Ishikawa (cell line): ENCODE data around the gene NR2F1.

Experiments
- CEBPB ChIP-seq: IDR thresholded peaks from 2 replicates; pipeline ENCODE4 v1.6.1; 2012
- CREB1 ChIP-seq: IDR thresholded peaks from 2 replicates; pipeline ENCODE4 v1.6.1; 2012; ENCODE audit warnings: low read depth
- EP300 ChIP-seq: IDR thresholded peaks from 2 replicates; pipeline ENCODE4 v1.6.1; 2012; ENCODE audit warnings: borderline replicate concordance
- FOXM1 ChIP-seq: IDR thresholded peaks from 2 replicates; pipeline ENCODE4 v1.6.1; 2012; ENCODE audit warnings: low read depth, borderline replicate concordance
- MAX ChIP-seq: IDR thresholded peaks from 2 replicates; pipeline ENCODE4 v1.6.1; 2012
- NFIC ChIP-seq: IDR thresholded peaks from 2 replicates; pipeline ENCODE4 v1.6.1; 2012
- RAD21 ChIP-seq: IDR thresholded peaks from 2 replicates; pipeline ENCODE4 v1.6.1; 2012; ENCODE audit warnings: low read depth
- REST ChIP-seq: IDR thresholded peaks from 2 replicates; pipeline ENCODE4 v1.6.1; 2012; ENCODE audit warnings: low read depth, mild to moderate bottlenecking
- TAF1 ChIP-seq: IDR thresholded peaks from 2 replicates; pipeline ENCODE4 v1.6.1; 2012; ENCODE audit warnings: low read depth, mild to moderate bottlenecking
- TCF12 ChIP-seq: IDR thresholded peaks from 2 replicates; pipeline ENCODE4 v1.6.1; 2012; ENCODE audit warnings: low read depth
- YY1 ChIP-seq: IDR thresholded peaks from 2 replicates; pipeline ENCODE4 v1.6.1; 2012; ENCODE audit warnings: low read depth
- ZBTB7A ChIP-seq: IDR thresholded peaks from 2 replicates; pipeline ENCODE4 v1.6.1; 2012; ENCODE audit warnings: low read depth

- no peak for TF ChIP-seq MAX
- TF ChIP-seq TAF1 = peak; percentile 10; the same call in 1 of the 2 replicates
- peak; percentile 13; the same call in 1 of the 2 replicates for TF ChIP-seq REST
- TF ChIP-seq ZBTB7A = no peak; the same call in 1 of the 2 replicates
- TF ChIP-seq CREB1 = no peak
- no peak for TF ChIP-seq EP300
- TF ChIP-seq TCF12 = no peak
- TF ChIP-seq NFIC = no peak
- 0 out of 2 replicates have a peak, but pooled peaks have one; percentile 11 for TF ChIP-seq CEBPB
- no peak for TF ChIP-seq YY1
- TF ChIP-seq FOXM1 = no peak
- no peak for TF ChIP-seq RAD21
Measured at GRCh38 chr5:93583768-93584595, 960 bp downstream of the NR2F1 start.
